GM13977 (cell line): ENCODE results near the gene CIART.
A peak's percentile ranks its signal among the peaks of the same experiment; 100 is the strongest.
"Not testable (repeated sequence)": the region's sequence is repeated elsewhere in the genome, so short reads cannot be mapped to it uniquely, and the experiment has no call there.

ENCODE experiments used
- DNase-seq: peaks from one replicate; pipeline ENCODE4 v3.0.0; 2012; ENCODE audit warnings: low spot score
- in situ Hi-C: fragments of 300-500 bp; cut with MboI; formaldehyde crosslinking; loops from one replicate; pipeline ENCODE4 v1.12.0; 2022; ENCODE audit warnings: low sequenced_read_pairs, low pct_unique_long_range_greater_than_20kb, mixed read lengths, inconsistent platforms; ENCODE audit not compliant: unreplicated experiment
- TF ChIP-seq, protein P1 (sequence below): IDR thresholded peaks from 2 replicates; pipeline ENCODE4 v1.5.1; 2012; ENCODE audit warnings: mild to moderate bottlenecking, control low read depth; ENCODE audit not compliant: insufficient read depth; ENCODE audit errors: extremely low read depth, missing control alignments

CIART gene

DNA sequence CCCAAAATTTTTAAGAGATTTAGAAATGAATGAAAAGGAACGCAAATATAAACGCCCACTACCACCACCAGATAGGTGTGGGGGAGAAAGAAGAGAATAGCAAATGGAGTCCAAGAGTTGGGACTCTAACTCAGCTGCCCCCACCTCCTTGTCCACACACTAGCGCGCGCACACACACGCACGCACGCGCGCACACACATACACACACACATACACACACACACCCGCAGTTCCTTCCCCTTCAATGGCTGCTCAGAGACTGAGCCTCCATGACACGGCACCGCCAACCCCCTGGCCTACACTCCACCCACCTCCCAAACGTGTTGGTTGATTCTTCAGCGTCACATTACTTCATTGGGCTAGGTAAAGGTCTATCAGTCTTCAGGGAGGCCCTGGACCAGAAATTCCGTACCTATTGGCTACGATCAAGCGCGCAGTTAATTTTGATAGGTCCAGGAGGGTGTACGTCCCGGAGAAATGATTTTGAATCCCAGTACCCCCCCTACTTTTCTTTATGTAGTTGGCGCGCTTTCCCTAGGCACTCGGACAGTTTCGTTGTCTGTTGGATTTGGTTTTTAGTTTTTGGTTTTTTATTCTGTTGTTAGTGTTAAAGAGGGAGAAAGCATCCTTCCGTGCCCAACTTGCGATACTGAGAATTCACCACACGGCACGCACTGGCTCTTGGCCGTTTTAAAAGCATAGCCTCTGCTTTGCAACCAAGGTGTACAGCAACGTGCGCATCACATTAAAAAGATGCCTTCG is 46.3 kb upstream of the CIART start, which contains the start of gene ANP32E:
Gene ANP32E, minus strand, starts transcription at position 261 of the 762 bp plus-strand sequence. CDS start 326 bp downstream, outside the sequence.
- TF ChIP-seq, protein P1, sequence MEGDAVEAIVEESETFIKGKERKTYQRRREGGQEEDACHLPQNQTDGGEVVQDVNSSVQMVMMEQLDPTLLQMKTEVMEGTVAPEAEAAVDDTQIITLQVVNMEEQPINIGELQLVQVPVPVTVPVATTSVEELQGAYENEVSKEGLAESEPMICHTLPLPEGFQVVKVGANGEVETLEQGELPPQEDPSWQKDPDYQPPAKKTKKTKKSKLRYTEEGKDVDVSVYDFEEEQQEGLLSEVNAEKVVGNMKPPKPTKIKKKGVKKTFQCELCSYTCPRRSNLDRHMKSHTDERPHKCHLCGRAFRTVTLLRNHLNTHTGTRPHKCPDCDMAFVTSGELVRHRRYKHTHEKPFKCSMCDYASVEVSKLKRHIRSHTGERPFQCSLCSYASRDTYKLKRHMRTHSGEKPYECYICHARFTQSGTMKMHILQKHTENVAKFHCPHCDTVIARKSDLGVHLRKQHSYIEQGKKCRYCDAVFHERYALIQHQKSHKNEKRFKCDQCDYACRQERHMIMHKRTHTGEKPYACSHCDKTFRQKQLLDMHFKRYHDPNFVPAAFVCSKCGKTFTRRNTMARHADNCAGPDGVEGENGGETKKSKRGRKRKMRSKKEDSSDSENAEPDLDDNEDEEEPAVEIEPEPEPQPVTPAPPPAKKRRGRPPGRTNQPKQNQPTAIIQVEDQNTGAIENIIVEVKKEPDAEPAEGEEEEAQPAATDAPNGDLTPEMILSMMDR, result no peak
- in situ Hi-C loops, result loop anchor here (25.0 kb wide), 1 partner anchor 726 kb away; the partner anchor contains the start of gene CERS2
- DNase-seq, result peak; percentile 98

DNA sequence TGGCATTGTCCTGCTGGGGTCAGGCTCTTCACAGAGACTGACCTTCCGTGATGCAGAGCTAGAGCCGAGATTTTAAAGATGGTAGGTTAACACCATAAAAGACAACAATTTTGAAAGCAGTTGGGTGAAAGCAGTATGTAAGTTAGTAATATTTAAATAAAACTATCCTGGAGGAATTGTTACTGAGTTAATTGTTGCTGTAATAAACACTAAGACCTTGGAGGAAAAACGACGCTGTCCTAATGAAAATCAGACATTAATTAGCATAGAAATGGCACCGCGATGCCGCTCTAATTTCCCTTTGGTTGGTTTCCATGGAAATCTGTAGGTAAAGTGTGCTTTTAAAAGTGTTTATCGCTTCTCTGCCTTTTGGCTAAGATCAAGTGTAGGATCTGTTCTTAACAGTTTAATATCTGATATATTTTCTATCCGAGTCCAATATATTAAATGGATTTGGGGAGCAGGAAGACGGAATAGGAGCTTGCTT is 45.7 kb upstream of the CIART start:
- TF ChIP-seq, protein P1, result no peak
- no peak for DNase-seq
- in situ Hi-C loops, result loop anchor here (25.0 kb wide), 1 partner anchor 726 kb away; the partner anchor contains the start of gene CERS2

DNA sequence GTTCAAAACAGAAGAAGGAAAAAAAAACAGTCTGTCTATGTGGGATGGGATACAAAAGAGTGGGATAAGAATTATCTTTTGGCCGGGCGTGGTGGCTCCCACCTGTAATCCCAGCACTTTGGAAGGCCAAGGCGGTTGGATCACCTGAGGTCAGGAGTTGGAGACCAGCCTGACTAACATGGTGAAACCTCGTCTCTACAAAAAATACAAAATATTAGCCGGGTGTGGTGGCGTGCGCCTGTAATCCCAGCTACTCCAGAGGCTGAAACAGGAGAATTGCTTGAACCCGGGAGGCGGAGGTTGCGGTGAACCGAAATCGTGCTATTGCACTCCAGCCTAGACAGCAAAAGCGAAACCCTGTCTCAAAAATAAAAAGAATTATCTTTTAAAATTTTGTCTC is 45.2 kb upstream of the CIART start:
- in situ Hi-C loops, result loop anchor here (25.0 kb wide), 1 partner anchor 725 kb away; the partner anchor contains the start of gene CERS2
- DNase-seq, result not testable (repeated sequence)

DNA sequence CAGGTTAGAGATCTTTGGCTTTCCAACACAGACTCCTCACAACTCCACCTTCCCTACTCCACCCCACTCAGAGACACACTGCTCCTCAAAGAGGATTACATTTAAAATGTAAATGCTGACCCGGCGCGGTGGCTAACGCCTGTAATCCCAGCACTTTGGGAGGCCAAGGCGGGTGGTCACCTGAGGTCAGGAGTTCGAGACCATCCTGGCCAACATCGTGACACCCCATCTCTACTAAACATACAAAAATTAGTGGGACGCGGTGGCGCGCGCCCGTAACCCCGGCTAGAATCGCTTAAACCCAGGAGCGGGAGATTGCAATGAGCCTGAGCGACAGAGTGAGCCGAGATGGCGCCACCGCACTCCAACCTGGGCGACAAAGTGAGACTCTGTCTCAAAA is 44.6 kb upstream of the CIART start:
- TF ChIP-seq, protein P1, result no peak
- DNase-seq, result no peak
- in situ Hi-C loops, result loop anchor here (25.0 kb wide), 1 partner anchor 725 kb away; the partner anchor contains the start of gene CERS2

DNA sequence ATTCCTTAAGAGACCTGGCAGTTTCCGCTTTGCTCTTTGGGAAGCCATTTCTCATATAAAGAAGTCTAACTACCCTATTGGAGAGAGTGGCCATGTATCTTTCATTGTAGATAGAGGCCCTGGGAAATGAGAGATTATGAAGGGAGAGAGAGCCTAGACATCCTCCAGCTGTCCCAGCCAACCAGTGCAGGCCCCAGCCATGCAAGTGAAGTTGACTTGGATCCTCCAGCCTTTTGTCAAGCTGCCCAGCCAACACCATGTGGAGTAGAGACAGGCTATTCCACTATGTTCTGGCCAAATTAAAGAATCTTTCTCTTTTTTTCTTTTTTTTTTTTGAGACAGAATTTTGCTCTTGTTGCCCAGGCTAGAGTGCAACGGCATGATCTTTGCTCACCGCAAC is 39.4 kb upstream of the CIART start:
- TF ChIP-seq, protein P1, result no peak
- in situ Hi-C loops, result loop anchor here (25.0 kb wide), 1 partner anchor 719 kb away; the partner anchor contains the start of gene CERS2
- no peak for DNase-seq

DNA sequence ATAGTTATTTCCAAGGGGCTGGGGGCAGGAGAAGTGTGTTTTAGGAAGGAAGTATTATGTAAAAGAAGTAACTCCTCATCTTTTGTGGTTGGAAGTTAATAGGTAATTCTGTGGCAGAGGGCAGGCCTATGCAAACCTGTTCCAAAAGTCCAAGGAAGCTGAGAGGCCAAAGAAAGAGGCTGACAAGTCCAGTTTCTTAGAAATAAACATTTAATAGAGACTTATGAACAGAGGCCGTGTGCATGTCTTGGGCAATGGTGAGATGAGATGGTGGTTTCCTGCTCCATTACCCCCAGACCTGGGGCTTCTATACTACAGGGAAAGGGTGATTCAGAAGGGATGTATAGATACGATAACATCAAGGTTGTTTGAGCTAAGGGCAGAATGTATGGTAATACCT is 32.4 kb upstream of the CIART start:
- DNase-seq, result no peak
- TF ChIP-seq, protein P1, result no peak
- in situ Hi-C loops, result loop anchor here (25.0 kb wide), 2 partner anchors 287 to 712 kb away; partner anchors contain the start of genes ADAMTSL4 and CERS2

DNA sequence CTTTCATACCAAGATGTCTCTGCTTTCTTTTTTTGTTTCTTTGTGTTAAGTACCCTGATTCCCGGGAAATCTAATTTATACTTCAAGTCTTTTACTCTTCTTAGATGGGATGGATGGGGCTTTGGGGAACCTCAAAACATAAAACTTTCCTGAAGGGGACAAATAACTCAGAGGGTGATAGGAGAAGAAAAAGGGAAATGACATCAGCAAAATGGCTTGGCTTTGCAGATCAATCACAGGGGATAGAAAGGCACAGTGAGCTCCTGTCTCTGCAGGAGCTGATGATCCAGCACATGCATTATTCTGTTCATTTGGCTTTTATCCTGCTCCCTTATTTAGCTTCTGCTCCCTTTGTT is 26.2 kb upstream of the CIART start:
- TF ChIP-seq, protein P1, result no peak
- DNase-seq, result no peak
- in situ Hi-C loops, result loop anchor here (25.0 kb wide), 1 partner anchor 281 kb away; the partner anchor contains the start of gene ADAMTSL4
